ENCODE measurements around the gene RER1.

RER1 gene

GRCh38 chr1:2394761-2395160, 3.1 kb downstream of the RER1 start:
- Histone ChIP-seq H3F3A (ENCODE audit: insufficient read depth) (no peaks in the 10 kb centered on the region), H3K9me2 (replicated peaks; ENCODE audit: insufficient read depth, low read length) (no peaks in the 10 kb centered on the region), H3K79me2 (ENCODE audit: insufficient read depth, low read length) (peaks cover 30% of the 10 kb centered on the region), H3K27me3 (ENCODE audit: low read length) (no peaks in the 10 kb centered on the region), H3K9me3 (ENCODE audit: insufficient read depth, low read length) (no peaks in the 10 kb centered on the region), H2AFZ (ENCODE audit: low read depth, low read length, severe bottlenecking) (no peak overlapping the region), H4K20me1 (ENCODE audit: low read depth, low read length) (no peaks in the 10 kb centered on the region), H3K4me2 (ENCODE audit: low read depth, low read length, poor library complexity, severe bottlenecking) (no peak overlapping the region), H3K9ac (ENCODE audit: low read length) (no peak overlapping the region), H3K4me3 (ENCODE audit: insufficient read depth, low read length, poor library complexity, severe bottlenecking) (no peak overlapping the region), H3K27ac (ENCODE audit: low read depth, low read length) (no peak overlapping the region), H3K36me3 (ENCODE audit: low read length) (no peaks in the 10 kb centered on the region)
- TF ChIP-seq EZH2phosphoT487 (conservative IDR thresholded peaks at IDR 0.05; ENCODE audit: low read length) (no peak), CTCF (IDR thresholded peaks at IDR 0.05; ENCODE audit: insufficient read depth, low read length, poor library complexity, severe bottlenecking) (no peak)

- H3K4me3 ChIP-seq (ENCODE audit: insufficient read depth, low read length, poor library complexity, severe bottlenecking) = no peak overlapping the region
Observed at GRCh38 chr1:2395245-2395644, 3.6 kb downstream of the RER1 start.

GRCh38 chr1:2396059-2396458, 4.4 kb downstream of the RER1 start:
- H3K9me2 ChIP-seq (replicated peaks; ENCODE audit: insufficient read depth, low read length) = no peaks in the 10 kb centered on the region
- H3K36me3 ChIP-seq (ENCODE audit: low read length) = no peaks in the 10 kb centered on the region
- no peak overlapping the region for H3K27ac ChIP-seq (ENCODE audit: low read depth, low read length)
- no peak overlapping the region for H3K9ac ChIP-seq (ENCODE audit: low read length)
- H3K27me3 ChIP-seq (ENCODE audit: low read length) = no peaks in the 10 kb centered on the region
- no peak overlapping the region for H3K4me2 ChIP-seq (ENCODE audit: low read depth, low read length, poor library complexity, severe bottlenecking)
- no peaks in the 10 kb centered on the region for H3F3A ChIP-seq (ENCODE audit: insufficient read depth)
- H3K9me3 ChIP-seq (ENCODE audit: insufficient read depth, low read length) = no peaks in the 10 kb centered on the region
- no peak overlapping the region for H2AFZ ChIP-seq (ENCODE audit: low read depth, low read length, severe bottlenecking)
- no peak overlapping the region for H3K4me3 ChIP-seq (ENCODE audit: insufficient read depth, low read length, poor library complexity, severe bottlenecking)
- TF ChIP-seq EZH2phosphoT487 (conservative IDR thresholded peaks at IDR 0.05; ENCODE audit: low read length) (no peak), CTCF (IDR thresholded peaks at IDR 0.05; ENCODE audit: insufficient read depth, low read length, poor library complexity, severe bottlenecking) (no peak)
- H4K20me1 ChIP-seq (ENCODE audit: low read depth, low read length) = no peaks in the 10 kb centered on the region
- H3K79me2 ChIP-seq (ENCODE audit: insufficient read depth, low read length) = peaks cover 25% of the 10 kb centered on the region

More at GRCh38 chr1:2395245-2395644, 3.6 kb downstream of the RER1 start:
- TF ChIP-seq CTCF (IDR thresholded peaks at IDR 0.05; ENCODE audit: insufficient read depth, low read length, poor library complexity, severe bottlenecking) = no peak
- no peak for TF ChIP-seq EZH2phosphoT487 (conservative IDR thresholded peaks at IDR 0.05; ENCODE audit: low read length)
- Histone ChIP-seq H3K27me3 (ENCODE audit: low read length) (no peaks in the 10 kb centered on the region), H3K9ac (ENCODE audit: low read length) (no peak overlapping the region), H3K36me3 (ENCODE audit: low read length) (no peaks in the 10 kb centered on the region), H4K20me1 (ENCODE audit: low read depth, low read length) (no peaks in the 10 kb centered on the region), H2AFZ (ENCODE audit: low read depth, low read length, severe bottlenecking) (no peak overlapping the region), H3K79me2 (ENCODE audit: insufficient read depth, low read length) (peaks cover 30% of the 10 kb centered on the region), H3K4me2 (ENCODE audit: low read depth, low read length, poor library complexity, severe bottlenecking) (no peak overlapping the region), H3K27ac (ENCODE audit: low read depth, low read length) (no peak overlapping the region), H3K9me2 (replicated peaks; ENCODE audit: insufficient read depth, low read length) (no peaks in the 10 kb centered on the region), H3F3A (ENCODE audit: insufficient read depth) (no peaks in the 10 kb centered on the region), H3K9me3 (ENCODE audit: insufficient read depth, low read length) (no peaks in the 10 kb centered on the region)

All from SU-DHL-6 (cell line).